GM23338 (cell line): ENCODE measurements around the gene MYO18A. TPM values are rescaled to one million over a fixed set of nuclear protein-coding genes. Genes with fewer than 3 reads are reported as not detected.

Experiments
- ATAC-seq: fragments of 200-7000 bp; cut with Tn5 transposase; 3 replicates; pipeline ENCODE4 v1.9.1; 2020
- DNase-seq: peaks from one replicate; pipeline ENCODE4 v3.0.0-alpha.2; 2015; ENCODE audit warnings: low spot score
- H2AFZ ChIP-seq: fragments of 200-600 bp; sonication (generic); 2 replicates; pipeline ENCODE4 v1.8.0; 2016; ENCODE audit warnings: antibody characterized with exemption, mild to moderate bottlenecking, moderate library complexity
- H3F3A ChIP-seq: fragments of 200-600 bp; sonication (generic); replicated peaks from 2 replicates; pipeline ENCODE4 v1.8.0; 2017; ENCODE audit warnings: antibody characterized with exemption, mixed run types, low read depth
- H3K27ac ChIP-seq: fragments of 200-600 bp; sonication (generic); 2 replicates; pipeline ENCODE4 v1.6.1; 2016; ENCODE audit warnings: low read depth
- H3K27me3 ChIP-seq: fragments of 200-600 bp; sonication (generic); 2 replicates; pipeline ENCODE4 v1.8.0; 2016; ENCODE audit warnings: mild to moderate bottlenecking, mixed run types, moderate library complexity; ENCODE audit not compliant: insufficient read depth
- H3K36me3 ChIP-seq: fragments of 200-600 bp; sonication (generic); 2 replicates; pipeline ENCODE4 v1.8.0; 2016; ENCODE audit warnings: mild to moderate bottlenecking; ENCODE audit not compliant: insufficient read depth
- H3K4me1 ChIP-seq: fragments of 200-600 bp; sonication (generic); 2 replicates; pipeline ENCODE4 v1.8.0; 2016; ENCODE audit warnings: mild to moderate bottlenecking, moderate library complexity; ENCODE audit not compliant: insufficient read depth
- H3K4me2 ChIP-seq: fragments of 200-600 bp; sonication (generic); 2 replicates; pipeline ENCODE4 v1.7.1; 2017; ENCODE audit warnings: mixed run types
- H3K4me3 ChIP-seq: fragments of 200-600 bp; sonication (generic); 2 replicates; pipeline ENCODE4 v1.6.1; 2016; ENCODE audit warnings: mixed run types
- H3K79me2 ChIP-seq: fragments of 200-600 bp; sonication (generic); replicated peaks from 2 replicates; pipeline ENCODE4 v1.8.0; 2017; ENCODE audit warnings: mild to moderate bottlenecking; ENCODE audit not compliant: insufficient read depth
- H3K9me2 ChIP-seq: fragments of 200-600 bp; sonication (generic); 2 replicates; pipeline ENCODE4 v1.8.0; 2017; ENCODE audit not compliant: insufficient read depth
- H4K20me1 ChIP-seq: fragments of 200-600 bp; sonication (generic); replicated peaks from 2 replicates; pipeline ENCODE4 v1.8.0; 2017; ENCODE audit warnings: mild to moderate bottlenecking; ENCODE audit not compliant: insufficient read depth
- H3K27ac Mint-ChIP-seq: 2 replicates; pipeline ENCODE4 v1.8.0; 2020; ENCODE audit warnings: inconsistent platforms, mild to moderate bottlenecking, moderate library complexity, mixed read lengths
- H3K27me3 Mint-ChIP-seq: 3 replicates; pipeline ENCODE4 v1.8.0; 2022; ENCODE audit warnings: low read depth, mild to moderate bottlenecking, moderate library complexity, mixed read lengths, inconsistent platforms; ENCODE audit not compliant: insufficient read depth, poor library complexity
- H3K36me3 Mint-ChIP-seq: 3 replicates; pipeline ENCODE4 v1.8.0; 2021; ENCODE audit warnings: low read depth, mild to moderate bottlenecking, inconsistent platforms, moderate library complexity, mixed read lengths
- H3K4me1 Mint-ChIP-seq: 3 replicates; pipeline ENCODE4 v1.8.0; 2020; ENCODE audit warnings: mild to moderate bottlenecking, inconsistent platforms, mixed read lengths
- H3K4me3 Mint-ChIP-seq: 3 replicates; pipeline ENCODE4 v1.8.0; 2021; ENCODE audit warnings: moderate library complexity, mild to moderate bottlenecking, inconsistent platforms, mixed read lengths
- H3K9me3 Mint-ChIP-seq: 3 replicates; pipeline ENCODE4 v1.8.0; 2020; ENCODE audit warnings: moderate library complexity, mild to moderate bottlenecking, inconsistent platforms, mixed read lengths
- CREB1 ChIP-seq: fragments of 250-450 bp; sonication (Bioruptor Pico); IDR thresholded peaks from 2 replicates; pipeline ENCODE4 v1.5.0; 2020; ENCODE audit warnings: low read depth, mild to moderate bottlenecking, moderate library complexity
- CTCF ChIP-seq, 2 experiments: fragments of 200-600 bp in 1 of 2; sonication (generic) in 1 of 2; conservative IDR thresholded peaks; 2 replicates each; pipeline versions ENCODE4 v1.5.1 to v1.6.1; 2016 to 2017; ENCODE audit warnings: antibody characterized with exemption in 2 of 2, low read depth in 2 of 2, mild to moderate bottlenecking in 2 of 2, moderate library complexity in 1 of 2
- ETS1 ChIP-seq: IDR thresholded peaks from 2 replicates; pipeline ENCODE4 v1.6.1; 2016; ENCODE audit warnings: antibody characterized with exemption
- EZH2 ChIP-seq: fragments of 200-600 bp; sonication (generic); IDR thresholded peaks from one replicate; pipeline ENCODE4 v1.8.0; 2017; ENCODE audit warnings: antibody characterized with exemption, mild to moderate bottlenecking, low read depth; ENCODE audit not compliant: unreplicated experiment
- JUNB ChIP-seq: IDR thresholded peaks from one replicate; pipeline ENCODE4 v1.6.1; 2016; ENCODE audit warnings: antibody characterized with exemption; ENCODE audit not compliant: unreplicated experiment
- NANOG ChIP-seq: IDR thresholded peaks from 2 replicates; pipeline ENCODE4 v1.6.1; 2016; ENCODE audit warnings: antibody characterized with exemption, borderline replicate concordance
- POLR2AphosphoS5 ChIP-seq: IDR thresholded peaks from 2 replicates; pipeline ENCODE4 v1.6.1; 2016; ENCODE audit warnings: antibody characterized with exemption, low read depth
- ZNF462 ChIP-seq: fragments of 250-450 bp; sonication (Bioruptor Pico); IDR thresholded peaks from 2 replicates; pipeline ENCODE4 v1.5.0; 2020; ENCODE audit warnings: mild to moderate bottlenecking, moderate library complexity
- polyA plus RNA-seq: library from polyadenylated mRNA; unstranded; fragments of >200 nt; fragmentation: Nextera tagmentation; extraction: Ambion mirVana; gene quantifications from 2 replicates; pipeline ENCODE4 v1.2.1, GENCODE V29; 2016
- total RNA-seq: library from RNA; depleted of rRNA; stranded (reverse); fragments of >200 nt; shearing (Covaris generic); gene quantifications from 2 replicates; pipeline ENCODE4 v1.2.3, GENCODE V29; 2014
- TF ChIP-seq, protein P1 (sequence below): IDR thresholded peaks from one replicate; pipeline ENCODE4 v1.6.1; 2018; ENCODE audit warnings: antibody characterized with exemption; ENCODE audit not compliant: unreplicated experiment

The MYO18A gene
- total and polyA plus RNA-seq, 2 experiments from 2014 or later, result 18.3 to 37.5 TPM

GRCh38 chr17:29112771-29113295 lies 67.4 kb downstream of the MYO18A start:
- H3K4me1 Mint-ChIP-seq, result peaks cover 38% of the 10 kb centered on the region
- Histone ChIP-seq H2AFZ (no peak overlapping the region), H3K4me1 (peaks cover 13% of the 10 kb centered on the region), H3K27me3 (no peaks in the 10 kb centered on the region), H3K79me2 (no peaks in the 10 kb centered on the region), H3K27ac (no peak overlapping the region), H4K20me1 (no peaks in the 10 kb centered on the region), H3K4me3 (no peak overlapping the region), H3K9me2 (no peaks in the 10 kb centered on the region), H3F3A (peaks cover 15% of the 10 kb centered on the region; the same call in 1 of the 2 replicates), H3K36me3 (no peaks in the 10 kb centered on the region), H3K4me2 (no peak overlapping the region)
- peaks cover 14% of the 10 kb centered on the region; the same call in 2 of the 3 replicates for H3K36me3 Mint-ChIP-seq
- DNase-seq, result no peak
- no peak overlapping the region for H3K27ac Mint-ChIP-seq
- H3K9me3 Mint-ChIP-seq, result no peaks in the 10 kb centered on the region
- no peak for ATAC-seq
- no peak for TF ChIP-seq EZH2
- no peak for TF ChIP-seq ETS1
- TF ChIP-seq CREB1 (CRISPR knock-in tag), result no peak
- no peak for TF ChIP-seq POLR2AphosphoS5
- TF ChIP-seq, protein P1, sequence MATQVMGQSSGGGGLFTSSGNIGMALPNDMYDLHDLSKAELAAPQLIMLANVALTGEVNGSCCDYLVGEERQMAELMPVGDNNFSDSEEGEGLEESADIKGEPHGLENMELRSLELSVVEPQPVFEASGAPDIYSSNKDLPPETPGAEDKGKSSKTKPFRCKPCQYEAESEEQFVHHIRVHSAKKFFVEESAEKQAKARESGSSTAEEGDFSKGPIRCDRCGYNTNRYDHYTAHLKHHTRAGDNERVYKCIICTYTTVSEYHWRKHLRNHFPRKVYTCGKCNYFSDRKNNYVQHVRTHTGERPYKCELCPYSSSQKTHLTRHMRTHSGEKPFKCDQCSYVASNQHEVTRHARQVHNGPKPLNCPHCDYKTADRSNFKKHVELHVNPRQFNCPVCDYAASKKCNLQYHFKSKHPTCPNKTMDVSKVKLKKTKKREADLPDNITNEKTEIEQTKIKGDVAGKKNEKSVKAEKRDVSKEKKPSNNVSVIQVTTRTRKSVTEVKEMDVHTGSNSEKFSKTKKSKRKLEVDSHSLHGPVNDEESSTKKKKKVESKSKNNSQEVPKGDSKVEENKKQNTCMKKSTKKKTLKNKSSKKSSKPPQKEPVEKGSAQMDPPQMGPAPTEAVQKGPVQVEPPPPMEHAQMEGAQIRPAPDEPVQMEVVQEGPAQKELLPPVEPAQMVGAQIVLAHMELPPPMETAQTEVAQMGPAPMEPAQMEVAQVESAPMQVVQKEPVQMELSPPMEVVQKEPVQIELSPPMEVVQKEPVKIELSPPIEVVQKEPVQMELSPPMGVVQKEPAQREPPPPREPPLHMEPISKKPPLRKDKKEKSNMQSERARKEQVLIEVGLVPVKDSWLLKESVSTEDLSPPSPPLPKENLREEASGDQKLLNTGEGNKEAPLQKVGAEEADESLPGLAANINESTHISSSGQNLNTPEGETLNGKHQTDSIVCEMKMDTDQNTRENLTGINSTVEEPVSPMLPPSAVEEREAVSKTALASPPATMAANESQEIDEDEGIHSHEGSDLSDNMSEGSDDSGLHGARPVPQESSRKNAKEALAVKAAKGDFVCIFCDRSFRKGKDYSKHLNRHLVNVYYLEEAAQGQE, result no peak
- no peak for TF ChIP-seq CTCF (conservative IDR thresholded peaks at IDR 0.05; ENCODE audit: low read depth in 2 of 2)
- TF ChIP-seq JUNB, result no peak
- no peak for TF ChIP-seq ZNF462 (CRISPR knock-in tag)
- TF ChIP-seq NANOG, result no peak
- H3K27me3 Mint-ChIP-seq, result peaks cover 15% of the 10 kb centered on the region
- H3K4me3 Mint-ChIP-seq, result no peak overlapping the region
